GM12872 (cell line): ENCODE results near the gene CARD9.

Experiments
- TF ChIP-seq, protein P1 (sequence below): IDR thresholded peaks from 3 replicates; pipeline ENCODE4 v1.5.1; 2011; ENCODE audit warnings: low read depth, mild to moderate bottlenecking, low read length, moderate library complexity; ENCODE audit not compliant: insufficient read depth

Gene CARD9

GRCh38 chr9:136364942-136365774 lies 8.3 kb downstream of the CARD9 start:
- TF ChIP-seq, protein P1, sequence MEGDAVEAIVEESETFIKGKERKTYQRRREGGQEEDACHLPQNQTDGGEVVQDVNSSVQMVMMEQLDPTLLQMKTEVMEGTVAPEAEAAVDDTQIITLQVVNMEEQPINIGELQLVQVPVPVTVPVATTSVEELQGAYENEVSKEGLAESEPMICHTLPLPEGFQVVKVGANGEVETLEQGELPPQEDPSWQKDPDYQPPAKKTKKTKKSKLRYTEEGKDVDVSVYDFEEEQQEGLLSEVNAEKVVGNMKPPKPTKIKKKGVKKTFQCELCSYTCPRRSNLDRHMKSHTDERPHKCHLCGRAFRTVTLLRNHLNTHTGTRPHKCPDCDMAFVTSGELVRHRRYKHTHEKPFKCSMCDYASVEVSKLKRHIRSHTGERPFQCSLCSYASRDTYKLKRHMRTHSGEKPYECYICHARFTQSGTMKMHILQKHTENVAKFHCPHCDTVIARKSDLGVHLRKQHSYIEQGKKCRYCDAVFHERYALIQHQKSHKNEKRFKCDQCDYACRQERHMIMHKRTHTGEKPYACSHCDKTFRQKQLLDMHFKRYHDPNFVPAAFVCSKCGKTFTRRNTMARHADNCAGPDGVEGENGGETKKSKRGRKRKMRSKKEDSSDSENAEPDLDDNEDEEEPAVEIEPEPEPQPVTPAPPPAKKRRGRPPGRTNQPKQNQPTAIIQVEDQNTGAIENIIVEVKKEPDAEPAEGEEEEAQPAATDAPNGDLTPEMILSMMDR, result no peak

- TF ChIP-seq, protein P1, result no peak
Measured at GRCh38 chr9:136363949-136364748, 9.3 kb downstream of the CARD9 start.

GRCh38 chr9:136363106-136363948 lies 10.1 kb downstream of the CARD9 start, which contains the start of gene DNLZ:
TSS of gene DNLZ (minus strand) at chr9:136363744. CDS start at chr9:136363714, 30 bp downstream.
- TF ChIP-seq, protein P1, result peak; percentile 92

GRCh38 chr9:136362450-136362784 lies 11.1 kb downstream of the CARD9 start:
- TF ChIP-seq, protein P1, result no peak

DNA sequence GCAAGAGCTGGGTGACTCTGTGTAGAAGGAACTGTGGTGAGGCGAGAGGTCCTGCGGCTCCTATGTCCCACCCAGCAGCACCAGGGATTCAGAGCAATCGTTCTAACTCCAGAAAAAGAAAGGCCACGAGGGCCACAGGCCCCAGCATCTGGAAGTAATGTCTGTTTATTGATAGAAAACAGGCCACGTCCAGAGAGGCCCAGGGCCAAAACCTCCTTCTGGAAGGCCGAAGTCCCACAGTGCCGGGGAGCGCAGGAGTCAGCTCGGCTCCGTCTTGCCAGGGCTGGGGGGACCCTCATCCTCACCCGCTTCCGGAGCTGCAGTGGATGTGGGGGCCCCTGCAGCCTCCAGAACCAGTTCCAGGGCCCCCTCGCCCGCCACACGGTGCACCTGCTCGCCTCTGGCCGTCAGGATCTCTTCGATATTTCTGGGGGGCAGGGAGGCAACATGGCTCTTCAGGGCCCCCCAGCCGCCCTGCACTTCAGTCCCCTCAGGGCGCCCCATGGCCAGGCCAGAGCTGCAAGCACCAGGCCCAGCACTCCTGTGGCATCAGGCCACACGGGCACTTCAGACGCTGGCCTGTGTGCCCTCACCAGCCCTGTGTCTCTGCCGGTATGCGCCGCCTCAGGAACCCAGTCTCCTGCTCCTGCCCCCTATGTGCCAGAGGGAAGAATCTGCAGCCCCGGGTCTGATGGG lies 11.6 kb downstream of the CARD9 start:
- TF ChIP-seq, protein P1, result no peak

GRCh38 chr9:136361047-136361753 lies 12.3 kb downstream of the CARD9 start:
- TF ChIP-seq, protein P1, result no peak
